ENCODE data around the gene KCTD5.
A peak's percentile ranks its signal among the peaks of the same experiment; 100 is the strongest.
"Not testable (repeated sequence)": the region's sequence is repeated elsewhere in the genome, so short reads cannot be mapped to it uniquely, and the experiment has no call there.

The KCTD5 gene

DNA sequence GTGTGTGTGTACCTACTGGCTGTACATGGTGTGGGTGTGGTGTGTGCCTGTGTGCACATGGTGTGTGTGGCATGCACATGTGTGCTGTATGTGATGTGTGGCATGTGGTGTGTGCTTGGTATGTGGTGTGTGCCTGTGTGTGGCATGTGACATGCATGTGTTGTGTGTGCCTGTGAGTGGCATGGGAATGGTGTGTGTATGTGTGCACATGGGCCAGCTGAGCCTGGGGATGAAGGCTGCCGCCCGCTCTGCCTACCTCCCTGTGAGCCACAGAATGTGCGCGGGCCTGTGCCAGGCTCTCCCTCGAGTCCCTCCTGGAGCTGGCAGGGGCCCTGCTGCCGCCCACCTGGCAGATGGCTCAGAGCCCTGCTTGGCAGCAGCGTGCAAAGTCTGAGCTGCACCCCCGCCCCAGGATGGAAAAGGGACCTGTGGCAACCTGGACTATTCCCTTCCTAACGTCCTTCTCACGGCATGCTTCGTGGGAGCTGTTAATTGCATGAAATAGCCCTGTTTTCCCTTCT lies 28.4 kb downstream of the KCTD5 start:
- DNase-seq = no peak

DNA sequence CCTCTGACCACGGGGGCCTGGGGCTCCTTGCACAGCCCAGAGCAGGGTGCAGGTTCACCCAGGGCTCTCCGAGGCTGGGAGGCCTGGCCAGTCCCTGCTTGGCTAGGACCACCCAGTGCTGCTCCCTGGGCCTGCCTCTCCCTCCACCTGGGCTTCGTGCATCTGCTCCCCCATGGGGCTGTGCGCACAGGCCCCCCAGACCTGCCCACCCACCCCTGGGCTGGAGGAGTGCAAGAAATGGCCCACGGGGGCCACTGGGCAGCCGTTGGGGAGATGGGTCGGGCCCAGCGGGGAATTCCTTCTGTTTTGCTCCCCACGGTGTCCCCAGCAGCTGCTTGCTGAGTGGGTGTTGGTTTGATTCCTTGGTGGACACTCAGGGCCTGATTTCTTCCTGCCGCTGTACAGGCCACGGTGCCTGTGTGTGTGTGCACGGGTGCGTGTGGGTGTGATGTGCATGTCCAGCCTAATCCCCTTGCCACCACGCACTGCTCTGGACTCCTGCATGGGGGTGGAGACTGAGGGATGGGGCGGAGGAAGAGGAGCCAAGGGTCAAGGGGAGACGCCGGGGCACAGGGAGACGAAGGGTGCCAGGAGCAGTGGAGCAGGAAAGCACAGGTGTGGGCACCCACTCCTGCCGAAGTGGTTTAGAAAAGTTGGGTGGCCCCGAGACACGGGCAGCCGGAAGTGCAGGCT lies 29.2 kb downstream of the KCTD5 start:
- no peak for DNase-seq

DNA sequence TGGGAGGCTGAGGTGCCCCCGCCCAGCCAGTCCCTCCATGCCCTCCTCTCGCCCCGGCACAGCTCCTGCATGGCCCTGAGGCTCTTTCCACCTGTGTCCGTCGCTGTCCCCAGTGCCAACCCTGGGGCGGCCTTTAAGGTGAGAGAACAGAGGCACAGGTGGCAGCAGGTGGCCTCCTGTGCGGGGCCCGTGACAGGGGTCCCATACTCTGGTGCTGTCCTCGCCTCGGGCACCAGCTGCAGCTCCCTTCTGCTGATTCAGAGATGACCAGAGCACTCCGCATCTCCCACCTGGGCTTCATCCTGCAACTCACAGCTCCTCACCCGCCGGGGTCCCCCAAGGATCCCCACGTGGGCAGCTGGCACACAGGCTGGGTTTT lies 29.7 kb downstream of the KCTD5 start:
- DNase-seq = no peak

DNA sequence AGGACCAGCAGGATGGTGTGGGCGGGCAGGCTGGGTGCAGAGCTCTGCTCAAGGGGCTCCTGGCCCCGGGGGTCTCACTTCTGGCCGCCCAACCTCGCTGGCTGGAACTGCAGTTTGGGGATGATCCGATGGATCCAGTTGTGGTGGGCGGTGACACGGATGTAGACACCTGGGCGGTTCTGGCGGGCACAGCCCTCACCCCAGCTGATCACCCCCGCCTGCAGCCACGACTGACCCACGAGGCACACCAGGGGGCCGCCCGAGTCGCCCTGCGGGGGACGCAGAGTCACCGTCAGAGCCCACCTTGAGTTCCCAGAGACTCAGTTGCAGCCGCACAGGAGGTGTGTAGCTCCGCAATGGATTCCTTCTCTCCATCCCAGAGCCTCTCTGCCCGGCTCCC lies 30.2 kb downstream of the KCTD5 start:
- no peak for DNase-seq

DNA sequence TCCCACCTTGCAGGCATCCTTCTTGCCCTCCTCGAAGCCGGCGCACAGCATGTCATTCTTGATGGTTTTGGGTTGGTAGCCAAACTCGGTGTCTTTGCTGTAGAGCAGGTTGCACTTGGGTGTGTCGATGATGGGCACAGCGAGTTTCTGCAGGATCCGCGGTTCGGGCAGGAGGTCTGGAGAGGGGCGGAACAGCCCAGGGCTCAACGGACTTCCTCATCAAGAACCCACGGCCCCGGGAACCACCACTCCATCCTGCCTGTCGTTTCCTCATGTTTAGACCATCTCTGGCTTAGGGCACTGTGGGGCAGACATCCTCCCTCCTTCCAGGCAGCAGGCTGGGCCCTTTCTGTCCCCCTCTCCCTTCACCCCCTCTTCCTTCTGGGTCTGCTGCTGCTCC lies 31.2 kb downstream of the KCTD5 start:
- no peak for DNase-seq

DNA sequence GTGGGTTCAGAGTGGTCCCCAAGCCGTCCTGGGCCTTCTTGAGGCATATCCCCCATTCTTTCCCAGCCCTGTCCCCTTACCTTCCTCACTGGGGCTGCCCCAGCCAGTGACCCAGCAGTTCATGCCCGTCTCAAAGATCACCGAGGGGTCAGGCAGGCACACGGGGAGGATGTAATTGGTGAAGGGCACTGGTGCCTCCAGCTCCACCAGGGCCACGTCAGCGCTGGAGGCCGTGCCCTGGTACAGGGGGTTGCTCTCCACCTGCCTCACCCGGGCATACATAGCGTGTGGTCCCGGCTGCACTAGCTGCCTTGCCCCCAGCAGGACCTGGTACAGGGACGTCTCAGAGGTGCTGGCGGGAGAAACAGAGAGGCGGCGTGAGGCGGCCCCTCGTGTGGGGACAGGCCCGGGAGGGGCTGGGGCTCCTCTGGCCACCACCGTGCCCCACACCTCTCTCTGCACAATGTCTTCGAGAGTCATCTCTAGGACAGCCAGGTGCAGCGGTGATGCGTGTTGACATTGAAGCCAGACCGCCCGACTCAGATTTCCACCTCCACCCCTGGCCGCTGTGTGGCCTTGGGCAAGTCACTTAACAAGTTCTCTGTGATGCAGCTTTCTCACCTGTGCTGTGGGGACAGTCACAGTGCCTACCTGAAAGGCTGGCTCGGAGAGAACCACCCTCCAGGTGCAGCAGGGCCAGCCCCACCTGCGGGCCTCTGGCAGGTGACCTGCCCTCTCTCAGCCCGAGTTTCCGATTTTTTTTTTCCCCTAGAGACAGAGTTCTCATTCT lies 31.9 kb downstream of the KCTD5 start:
- no peak for DNase-seq

DNA sequence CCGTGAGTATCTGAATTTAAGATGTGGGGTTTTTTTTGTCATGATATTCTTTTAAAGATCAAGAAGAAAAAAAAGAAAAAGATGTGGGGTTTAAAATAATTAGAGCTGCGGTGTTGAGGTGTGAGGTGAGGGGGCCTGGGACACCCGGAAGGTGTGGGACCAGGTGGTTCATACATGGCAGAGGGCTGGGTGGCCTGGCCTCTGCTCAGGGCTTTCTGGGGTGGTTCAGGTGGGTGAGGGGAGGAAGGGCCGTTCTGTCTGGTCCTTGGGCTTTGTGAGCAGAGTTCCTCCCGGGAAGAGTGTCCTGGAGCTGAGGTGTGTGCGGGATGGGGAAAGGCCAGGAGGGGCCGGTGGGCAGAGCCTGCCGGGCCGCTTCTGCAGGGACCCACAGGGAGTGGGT lies 32.7 kb downstream of the KCTD5 start:
- no peak for DNase-seq

DNA sequence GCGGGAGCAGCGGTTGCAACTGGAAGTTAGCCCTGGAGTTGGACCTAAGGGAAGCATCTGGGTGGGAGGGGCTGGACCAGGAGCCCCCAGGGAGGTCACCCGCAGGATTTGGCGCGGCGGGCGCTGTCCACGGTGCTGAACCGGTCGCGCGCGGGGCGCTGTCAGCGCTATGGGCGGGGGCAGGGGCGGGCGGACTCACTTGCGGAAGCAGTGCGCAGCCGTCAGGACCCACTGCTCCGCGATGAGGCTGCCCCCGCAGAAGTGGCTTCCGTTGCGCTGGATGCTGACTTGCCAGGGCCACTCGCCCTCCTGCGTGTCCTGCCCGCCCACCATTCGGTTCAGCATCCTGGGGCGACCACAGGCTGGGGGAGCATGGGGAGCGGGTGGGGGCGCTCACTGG lies 33.2 kb downstream of the KCTD5 start:
- DNase-seq = peak; percentile 72

DNA sequence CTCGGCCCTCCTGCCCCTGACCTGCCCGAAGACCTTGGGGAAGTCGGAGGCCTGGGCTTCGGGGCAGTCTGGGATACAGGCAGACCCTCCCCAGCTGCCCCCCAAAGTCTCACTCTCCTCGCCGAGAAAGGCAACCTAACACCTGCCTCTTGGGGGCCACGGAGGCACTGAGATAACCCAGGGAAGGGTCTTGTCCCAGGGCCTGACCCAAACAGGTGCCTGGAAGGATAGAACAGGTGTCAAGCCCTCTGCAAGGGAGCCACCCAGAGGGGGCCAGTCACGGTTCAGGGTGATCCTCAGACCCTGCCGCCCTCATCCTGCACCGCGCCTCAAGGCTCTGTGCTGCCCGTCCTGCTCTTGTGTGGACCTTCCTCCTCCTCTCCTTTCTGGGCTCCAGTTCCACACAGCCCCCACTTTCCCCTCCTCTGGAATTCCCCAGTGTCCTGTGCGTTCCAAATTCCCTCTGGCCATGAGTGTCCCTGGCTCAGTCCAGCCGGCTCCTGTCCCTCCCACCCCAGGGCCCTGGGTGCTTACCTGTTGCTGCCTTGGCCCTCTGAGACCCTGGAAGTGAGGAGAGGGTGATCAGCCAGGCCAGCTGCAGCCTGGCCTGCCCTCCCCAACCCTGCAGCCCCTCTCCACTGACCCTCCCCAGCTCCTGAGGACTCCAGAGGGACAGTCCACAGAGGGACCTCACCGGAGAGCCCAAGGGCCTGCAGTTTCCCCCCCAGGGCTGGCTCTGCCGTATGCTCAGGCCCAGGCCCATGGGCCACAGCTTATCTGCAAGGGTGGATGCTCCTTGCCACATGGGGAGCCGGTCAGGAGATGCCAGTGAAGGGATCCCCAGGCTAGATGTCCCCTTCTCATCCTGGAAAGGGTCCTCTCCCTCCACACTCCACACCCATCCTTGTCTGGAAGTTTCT lies 33.9 kb downstream of the KCTD5 start:
- DNase-seq = no peak

DNA sequence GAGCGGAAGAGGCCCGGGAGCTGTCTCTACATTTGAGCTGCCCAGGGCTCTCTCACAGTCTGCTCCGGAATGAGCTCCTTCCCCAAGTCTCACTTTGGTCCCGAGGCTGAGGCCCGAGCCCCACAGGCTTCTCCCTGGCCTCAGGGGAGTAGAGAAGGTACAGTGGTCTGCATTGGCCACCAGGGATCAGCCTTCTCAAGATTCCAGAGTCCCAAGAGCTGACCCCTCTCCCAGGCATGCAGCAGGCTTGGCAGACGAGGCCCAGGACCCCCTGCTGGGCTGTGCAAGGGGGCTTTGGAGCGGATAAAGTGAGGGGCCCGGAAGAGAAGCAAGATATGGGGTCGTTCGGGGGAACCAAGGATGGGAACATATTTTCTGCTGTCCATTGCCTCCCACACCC lies 34.6 kb downstream of the KCTD5 start:
- no peak for DNase-seq

DNA sequence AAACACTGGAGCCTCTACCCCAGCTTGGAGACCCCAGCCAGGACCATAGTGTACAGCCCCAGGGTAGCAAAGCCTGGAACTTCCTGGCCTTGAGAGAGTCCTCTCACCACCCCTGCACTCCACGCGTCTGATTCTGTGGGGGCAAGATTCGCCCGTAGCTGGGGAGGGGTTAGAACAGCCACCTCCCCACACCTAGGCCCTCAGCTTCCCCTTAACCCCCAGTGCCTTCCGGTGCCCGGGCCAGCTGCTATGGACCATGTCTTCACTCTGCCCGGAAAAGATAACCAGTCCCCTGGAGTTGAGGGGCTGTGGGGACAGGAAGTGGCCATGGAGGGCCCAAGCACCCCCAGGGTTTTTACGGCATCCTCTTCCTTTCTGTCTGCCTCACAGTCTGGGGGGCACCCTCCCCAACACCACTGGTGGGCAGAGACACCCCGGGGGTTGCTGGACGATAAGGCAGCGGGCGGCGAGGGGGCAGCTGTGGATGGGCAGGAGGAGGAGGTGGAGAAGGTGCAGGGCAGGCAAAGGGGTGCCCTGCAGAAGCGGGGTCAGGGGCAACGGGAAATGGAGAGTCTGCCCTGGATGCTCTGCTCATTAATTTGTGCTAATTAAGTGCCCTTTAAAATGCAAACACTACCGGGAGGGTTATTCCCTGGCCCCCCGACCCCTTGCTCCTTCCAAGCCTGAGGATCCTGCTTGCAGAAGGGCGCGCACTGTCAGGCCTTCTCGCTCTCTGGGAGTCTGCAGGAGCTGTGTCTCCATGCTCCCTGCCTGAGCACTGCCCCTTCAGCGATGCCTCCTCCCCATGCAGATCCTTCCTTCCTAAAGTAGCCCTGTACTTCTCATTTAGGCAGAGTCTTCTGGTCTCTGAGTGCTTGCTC lies 35.3 kb downstream of the KCTD5 start:
- DNase-seq = no peak

DNA sequence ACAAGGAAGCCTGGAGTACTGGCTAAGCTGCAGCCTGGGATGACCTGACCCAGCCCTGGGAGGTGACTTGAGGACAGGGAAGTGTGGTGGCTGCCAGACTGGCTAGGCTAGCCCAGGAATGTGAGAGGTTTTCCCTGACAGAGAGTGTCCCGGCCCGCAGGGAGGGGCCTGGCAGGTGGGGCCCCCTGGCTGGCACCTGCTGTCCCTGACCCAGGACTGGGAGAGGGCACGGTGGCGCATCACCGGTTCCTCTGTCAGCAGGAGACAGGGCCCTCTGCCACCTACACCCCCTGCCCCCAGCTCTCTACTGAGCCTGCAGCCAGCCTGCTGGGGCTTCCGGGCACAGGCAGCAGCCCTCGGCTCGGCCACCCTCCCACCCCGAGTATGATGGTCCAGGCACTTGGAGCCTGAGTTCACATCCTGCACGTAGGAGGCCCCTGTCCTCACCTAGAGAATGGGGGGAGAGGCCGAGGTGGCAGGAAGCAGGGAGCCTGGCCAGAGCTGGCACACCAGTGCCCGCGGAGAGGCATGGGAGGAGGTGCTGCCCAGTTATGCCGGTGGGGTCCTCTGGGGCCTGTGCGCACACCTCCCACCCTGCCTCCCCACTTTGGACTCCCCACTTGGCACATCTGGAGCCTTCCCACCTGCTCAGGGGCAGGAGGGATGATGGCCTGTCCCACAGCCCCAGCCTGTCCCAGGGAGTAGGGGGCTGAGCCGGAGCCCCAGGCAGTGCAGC lies 37.2 kb downstream of the KCTD5 start:
- DNase-seq = no peak

DNA sequence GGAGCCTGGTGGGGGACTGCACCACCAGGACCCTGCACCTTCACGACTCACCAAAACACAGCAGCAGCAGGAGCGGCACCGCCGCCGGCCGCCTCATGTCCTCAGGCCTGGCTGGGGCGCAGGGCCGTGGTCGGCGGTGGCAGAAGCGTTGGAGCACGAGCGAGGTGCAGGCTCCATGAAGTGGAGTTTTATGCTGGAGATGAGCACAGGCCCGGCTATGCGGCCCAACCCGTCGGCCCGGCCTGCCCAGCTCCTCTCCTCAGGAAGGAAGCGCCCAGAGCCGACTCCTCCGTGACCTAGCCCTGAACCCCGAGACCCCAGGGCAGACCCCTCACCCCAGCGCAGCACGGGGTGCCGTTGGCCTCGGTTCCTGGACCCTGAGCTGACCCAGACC lies 37.7 kb downstream of the KCTD5 start, which contains the start of gene PRSS27:
TSS of gene PRSS27 (minus strand) at position 161 of the 394 bp plus-strand sequence. CDS start at position 97, 64 bp downstream.
- no peak for DNase-seq

DNA sequence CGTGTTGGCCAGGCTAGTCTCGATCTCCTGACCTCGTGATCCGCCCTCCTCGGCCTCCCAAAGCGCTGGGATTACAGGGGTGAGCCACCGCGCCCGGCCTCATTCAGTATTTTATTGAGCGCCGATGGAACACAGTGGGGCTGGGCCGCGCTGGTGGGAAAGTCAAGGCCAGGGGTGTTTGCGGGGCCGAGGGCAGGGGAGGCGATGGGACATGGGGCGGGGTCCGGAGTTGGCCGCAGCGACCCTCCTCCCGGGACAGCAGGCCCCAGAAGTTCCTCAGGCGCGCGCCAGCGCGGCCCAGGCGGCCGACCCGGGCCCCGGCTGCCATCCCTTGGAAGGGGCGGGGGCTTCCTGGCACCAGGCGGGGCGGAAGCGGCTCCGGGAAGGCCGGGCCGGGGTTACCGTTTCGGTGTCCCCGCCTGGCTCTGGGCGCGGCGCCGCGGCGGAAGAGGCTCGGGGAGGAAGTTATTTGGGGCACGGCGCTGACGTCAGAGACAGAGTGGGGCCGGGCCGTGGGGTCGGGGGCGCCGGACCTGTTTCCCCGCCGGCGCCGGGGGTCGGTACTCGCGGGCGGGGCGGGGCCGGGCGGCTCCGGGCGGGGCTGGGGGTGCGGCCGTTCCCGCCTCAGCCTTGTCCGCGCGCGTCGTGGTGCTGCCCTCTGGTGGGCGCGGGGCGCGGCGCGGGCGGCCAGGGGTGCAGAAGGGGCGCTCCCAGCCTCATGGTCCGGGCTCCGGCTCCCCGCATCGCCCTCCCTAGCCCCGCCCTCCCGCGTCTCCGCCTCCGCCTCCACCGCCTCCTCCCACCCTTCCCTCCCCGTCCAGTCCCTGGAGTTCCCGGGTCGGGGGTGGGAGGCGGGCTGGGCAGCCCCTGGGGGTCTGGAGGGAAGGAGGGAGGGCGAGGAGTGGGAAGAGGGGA lies 38.7 kb downstream of the KCTD5 start:
- DNase-seq = peak; percentile 82

DNA sequence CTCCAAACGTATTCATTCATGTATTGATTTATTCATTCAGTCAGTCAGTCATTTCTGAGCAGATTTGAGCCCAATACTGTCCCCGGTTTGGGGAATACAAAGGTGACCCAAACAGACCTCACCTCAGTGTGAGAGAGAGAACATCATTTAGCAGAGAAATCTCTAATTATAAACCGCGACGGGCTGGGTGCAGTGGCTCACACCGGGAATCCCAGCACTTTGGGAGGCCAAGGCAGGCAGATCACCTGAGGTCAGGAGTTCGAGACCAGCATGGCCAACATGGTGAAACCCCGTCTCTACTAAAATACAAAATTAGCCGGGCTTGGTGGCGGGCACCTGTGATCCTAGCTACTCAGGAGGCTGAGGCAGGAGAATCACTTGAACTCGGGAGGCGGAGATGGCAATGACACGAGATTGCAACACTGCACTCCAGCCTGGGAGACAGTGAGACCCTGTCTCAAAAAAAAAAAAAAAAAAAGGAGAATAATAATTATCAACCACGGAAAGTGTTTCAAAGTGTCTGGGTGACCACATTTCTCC lies 39.4 kb downstream of the KCTD5 start:
- not testable (repeated sequence) for DNase-seq

DNA sequence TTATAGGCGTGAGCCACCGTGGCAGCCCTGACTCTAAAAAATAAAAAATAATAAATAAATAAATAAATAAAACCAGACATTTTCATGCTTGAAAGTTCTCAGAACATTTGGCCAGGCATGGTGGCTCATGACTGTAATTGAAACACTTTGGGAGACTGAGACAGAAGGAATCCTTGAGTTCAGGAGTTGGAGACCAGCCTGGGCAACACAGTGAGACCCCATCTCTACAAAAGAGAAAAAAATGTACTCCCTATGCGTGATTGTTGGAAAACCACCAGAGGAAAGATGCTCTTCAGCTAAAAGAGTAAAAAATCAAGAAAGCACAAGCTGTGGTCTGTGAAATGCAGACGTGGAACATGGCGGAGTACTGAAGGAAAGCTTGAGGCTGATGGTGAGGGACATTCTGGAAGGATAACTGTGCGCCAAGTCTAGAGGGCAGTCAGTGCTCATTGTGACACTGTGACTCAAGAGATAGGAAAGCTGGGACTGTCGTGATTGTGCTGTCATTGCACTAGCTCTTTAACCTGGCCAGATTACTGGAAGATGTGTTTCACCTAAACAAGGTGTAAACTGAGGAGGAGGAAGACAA lies 41.9 kb downstream of the KCTD5 start:
- no peak for DNase-seq

DNA sequence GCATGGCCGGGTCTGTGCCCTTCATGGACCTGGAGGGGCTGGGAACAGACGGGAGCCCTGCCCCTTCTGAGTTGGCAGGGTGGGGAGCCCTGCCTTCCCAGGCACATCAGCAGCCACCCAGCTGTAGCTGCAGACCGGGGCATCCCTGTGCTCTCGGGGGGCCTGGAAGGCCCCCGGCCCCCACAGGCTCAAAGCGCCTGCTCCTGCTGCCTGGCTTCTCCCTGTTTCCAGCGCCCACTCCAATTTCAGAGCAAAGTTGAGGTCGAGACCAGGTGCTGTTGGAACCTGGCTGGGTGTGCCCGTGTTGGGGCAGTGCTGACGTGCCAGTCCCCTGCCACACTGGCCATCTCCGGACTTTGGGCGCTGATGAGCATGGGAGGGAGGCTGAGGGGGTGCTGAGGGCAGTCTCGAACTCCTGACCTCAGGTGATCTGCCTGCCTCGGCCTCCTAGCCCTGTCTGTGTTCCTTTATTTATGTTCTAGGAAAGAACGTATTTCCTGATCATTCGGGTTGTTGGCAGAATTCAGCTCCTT lies 42.6 kb downstream of the KCTD5 start:
- no peak for DNase-seq

DNA sequence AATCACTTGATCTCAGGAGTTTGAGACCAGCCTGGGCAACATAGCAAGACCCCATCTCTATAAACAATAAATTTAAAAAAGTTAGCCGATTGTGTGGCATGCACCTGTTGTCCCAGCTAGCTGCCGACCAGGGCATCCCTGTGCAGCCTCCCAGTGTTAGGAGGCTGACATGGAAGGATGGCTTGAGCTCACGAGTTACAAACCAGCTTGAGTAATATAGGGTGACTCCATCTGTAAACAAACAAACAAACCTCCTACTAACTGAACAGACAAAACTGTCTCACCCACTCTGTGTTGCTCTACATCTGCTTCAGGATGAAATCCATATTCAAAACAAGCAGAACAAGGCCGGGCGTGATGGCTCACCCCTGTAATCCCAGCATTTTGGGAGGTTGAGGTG lies 44.6 kb downstream of the KCTD5 start:
- no peak for DNase-seq

DNA sequence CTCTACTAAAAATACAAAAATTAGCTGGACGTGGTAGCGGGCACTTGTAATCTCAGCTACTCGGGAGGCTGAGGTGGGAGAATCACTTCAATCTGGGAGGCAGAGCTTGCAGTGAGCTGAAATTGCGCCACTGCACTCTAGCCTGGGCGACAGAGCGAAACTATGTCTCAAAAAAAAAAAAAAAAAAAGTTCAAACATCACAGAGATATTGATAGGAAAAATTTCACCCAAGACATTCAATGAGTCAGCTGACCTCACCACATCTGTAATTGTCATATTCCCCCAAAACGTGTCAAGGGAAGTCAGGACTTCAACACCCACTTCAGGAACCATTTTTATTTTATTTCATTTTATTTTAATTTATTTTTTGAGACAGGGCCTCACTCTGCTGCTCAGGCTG lies 45.7 kb downstream of the KCTD5 start:
- DNase-seq = no peak
